ENCODE data around the gene SUSD1. TPM values are rescaled to one million over a fixed set of nuclear protein-coding genes. Genes with fewer than 3 reads are reported as not detected.

SUSD1 gene
- total and polyA plus RNA-seq, 8 donors, result 2.6 to 14.8 (median 4.4) TPM

GRCh38 chr9:112118009-112118408, 57.1 kb downstream of the SUSD1 start:
- intact Hi-C loops (cut with DNase I), result loop anchor here in 1 of 3 donors (10.0 kb wide), 2 partner anchors 247 to 557 kb away; no protein-coding TSS in a partner anchor
- no peak for FAIRE-seq

GRCh38 chr9:112115970-112116753, 58.9 kb downstream of the SUSD1 start:
- Histone ChIP-seq H3K4me1 (peaks cover 18 to 23% (median 19%) of the 10 kb centered on the region in 3 donors), H3K27me3 (no peaks in the 10 kb centered on the region), H3K27ac (no peak overlapping the region), H3K36me3 (no peaks in the 10 kb centered on the region), H3K4me3 (no peak overlapping the region), H3K9me3 (no peaks in the 10 kb centered on the region)
- 89 to 93% methylated on average over 3 of the region's 3 CpGs for WGBS, 2 donors
- DNase-seq (no peak), FAIRE-seq (no peak), ATAC-seq (no peak)
- intact Hi-C loops (cut with DNase I), result loop anchor here in 1 of 3 donors (10.0 kb wide), 2 partner anchors 249 to 559 kb away; no protein-coding TSS in a partner anchor
- no peak for TF ChIP-seq CTCF (IDR thresholded peaks at IDR 0.05)

More at GRCh38 chr9:112118009-112118408, 57.1 kb downstream of the SUSD1 start:
- H3K27me3 ChIP-seq, result no peaks in the 10 kb centered on the region
- peak overlapping the region in 1 of 4 donors; percentile 86 for H3K27ac ChIP-seq
- H3K36me3 ChIP-seq, result no peaks in the 10 kb centered on the region
- no peak for TF ChIP-seq CTCF (IDR thresholded peaks at IDR 0.05)
- H3K9me3 ChIP-seq, result no peaks in the 10 kb centered on the region
- DNase-seq (no peak), ATAC-seq (no peak)
- no peak overlapping the region for H3K4me3 ChIP-seq
- WGBS, 2 donors, result 56 to 71% methylated on average over 1 of the region's 1 CpG
- peaks cover 18 to 24% (median 19%) of the 10 kb centered on the region in 3 donors for H3K4me1 ChIP-seq

- H3K4me3 ChIP-seq, result no peak overlapping the region
- H3K9me3 ChIP-seq, result no peaks in the 10 kb centered on the region
- ATAC-seq (no peak), DNase-seq (no peak), FAIRE-seq (no peak)
- TF ChIP-seq CTCF (IDR thresholded peaks at IDR 0.05), result no peak
- H3K4me1 ChIP-seq, result peaks cover 10 to 13% (median 12%) of the 10 kb centered on the region in 3 donors
- no peaks in the 10 kb centered on the region for H3K36me3 ChIP-seq
- intact Hi-C loops (cut with DNase I), result loop anchor here in 1 of 3 donors (10.0 kb wide), 2 partner anchors 250 to 560 kb away; no protein-coding TSS in a partner anchor
- H3K27me3 ChIP-seq, result no peaks in the 10 kb centered on the region
- 52 to 70% methylated on average over 3 of the region's 3 CpGs for WGBS, 2 donors
- no peak overlapping the region for H3K27ac ChIP-seq
Observed at GRCh38 chr9:112115109-112115508, 60.0 kb downstream of the SUSD1 start.

GRCh38 chr9:112112941-112113681, 62.0 kb downstream of the SUSD1 start:
- peak in 3 of 6 donors; percentile 27 to 64 (median 28) for DNase-seq

More at GRCh38 chr9:112112941-112113681, 62.0 kb downstream of the SUSD1 start:
- no peaks in the 10 kb centered on the region for H3K27me3 ChIP-seq
- intact Hi-C loops (cut with DNase I), result loop anchor here in 1 of 3 donors (10.0 kb wide), 2 partner anchors 252 to 562 kb away; no protein-coding TSS in a partner anchor
- H3K36me3 ChIP-seq, result no peaks in the 10 kb centered on the region
- H3K27ac ChIP-seq, result no peak overlapping the region
- peak; percentile 82 to 99 (median 97) for ATAC-seq
- TF ChIP-seq CTCF (IDR thresholded peaks at IDR 0.05), result peak; percentile 9 to 57 (median 36)
- whole genome bisulfite sequencing, 2 donors, result 84 to 89% methylated on average over 4 of the region's 4 CpGs
- no peaks in the 10 kb centered on the region for H3K9me3 ChIP-seq
- H3K4me3 ChIP-seq, result no peak overlapping the region
- FAIRE-seq, result no peak
- no peaks in the 10 kb centered on the region for H3K4me1 ChIP-seq
